Subcutaneous abdominal adipose tissue (tissue), 5 donors: ENCODE measurements around the gene ALCAM.

ENCODE experiments used
- H3K27ac ChIP-seq: one replicate; pipeline ENCODE4 v1.7.0; 2013; ENCODE audit warnings: low read depth, mild to moderate bottlenecking, inconsistent platforms, low read length, moderate library complexity
- H3K27me3 ChIP-seq, 5 donors: one replicate each; pipeline ENCODE4 v1.7.0; 2013; ENCODE audit warnings: low read length in 5 of 5, inconsistent platforms in 1 of 5; ENCODE audit not compliant: control insufficient read depth in 5 of 5, insufficient read depth in 4 of 5
- H3K36me3 ChIP-seq, 5 donors: one replicate each; pipeline ENCODE4 v1.7.0; 2013; ENCODE audit warnings: low read length in 5 of 5; ENCODE audit not compliant: control insufficient read depth in 5 of 5, insufficient read depth in 5 of 5
- H3K4me1 ChIP-seq, 5 donors: one replicate each; pipeline ENCODE4 v1.7.0; 2013; ENCODE audit warnings: low read length in 5 of 5, mild to moderate bottlenecking in 3 of 5, moderate library complexity in 1 of 5; ENCODE audit not compliant: control insufficient read depth in 5 of 5, insufficient read depth in 5 of 5
- H3K4me3 ChIP-seq, 5 donors: one replicate each; pipeline ENCODE4 v1.7.0; 2013; ENCODE audit warnings: low read length in 5 of 5, low read depth in 1 of 5
- H3K9ac ChIP-seq, 5 donors: one replicate each; pipeline ENCODE4 v1.7.0; 2013; ENCODE audit warnings: low read length in 5 of 5, mild to moderate bottlenecking in 4 of 5, moderate library complexity in 3 of 5
- H3K9me3 ChIP-seq, 5 donors: one replicate each; pipeline ENCODE4 v1.7.0; 2013; ENCODE audit warnings: low read length in 5 of 5; ENCODE audit not compliant: control insufficient read depth in 5 of 5
- donor health status: healthy.
- donor health status: healthy.
- donor health status: healthy.
- donor health status: healthy.
- donor health status: healthy.

ALCAM gene

GRCh38 chr3:105339946-105340345 lies 26.8 kb upstream of the ALCAM start:
- Histone ChIP-seq H3K4me3 (no peak overlapping the region), H3K27ac (no peak overlapping the region), H3K9ac (no peak overlapping the region), H3K36me3 (no peaks in the 10 kb centered on the region), H3K9me3 (no peaks in the 10 kb centered on the region), H3K27me3 (no peaks in the 10 kb centered on the region), H3K4me1 (no peaks in the 10 kb centered on the region)

- Histone ChIP-seq H3K27me3 (no peaks in the 10 kb centered on the region), H3K4me3 (no peak overlapping the region), H3K4me1 (no peaks in the 10 kb centered on the region), H3K9me3 (no peaks in the 10 kb centered on the region), H3K36me3 (no peaks in the 10 kb centered on the region), H3K9ac (no peak overlapping the region), H3K27ac (no peak overlapping the region)
These were observed 22.7 kb upstream of the ALCAM start for GRCh38 chr3:105343991-105344390.

- H3K9ac ChIP-seq = no peak overlapping the region
- H3K4me3 ChIP-seq = no peak overlapping the region
- no peaks in the 10 kb centered on the region for H3K36me3 ChIP-seq
- H3K27ac ChIP-seq = no peak overlapping the region
- no peaks in the 10 kb centered on the region for H3K27me3 ChIP-seq
- no peaks in the 10 kb centered on the region for H3K9me3 ChIP-seq
- no peaks in the 10 kb centered on the region for H3K4me1 ChIP-seq
These were observed 21.6 kb upstream of the ALCAM start for GRCh38 chr3:105345156-105345555.

- H3K9me3 ChIP-seq = no peaks in the 10 kb centered on the region
- H3K4me1 ChIP-seq = no peaks in the 10 kb centered on the region
- H3K36me3 ChIP-seq = no peaks in the 10 kb centered on the region
- H3K27ac ChIP-seq = no peak overlapping the region
- no peak overlapping the region for H3K4me3 ChIP-seq
- no peak overlapping the region for H3K9ac ChIP-seq
- no peaks in the 10 kb centered on the region for H3K27me3 ChIP-seq
These were observed 18.9 kb upstream of the ALCAM start for GRCh38 chr3:105347625-105348302.

GRCh38 chr3:105348307-105348706 lies 18.4 kb upstream of the ALCAM start:
- peaks cover 0 to 1% (median 0%) of the 10 kb centered on the region in 5 donors for H3K27me3 ChIP-seq
- H3K36me3 ChIP-seq = no peaks in the 10 kb centered on the region
- H3K9me3 ChIP-seq = no peaks in the 10 kb centered on the region
- no peak overlapping the region for H3K4me3 ChIP-seq
- no peak overlapping the region for H3K27ac ChIP-seq
- no peak overlapping the region for H3K9ac ChIP-seq
- no peaks in the 10 kb centered on the region for H3K4me1 ChIP-seq

- H3K4me1 ChIP-seq = peaks cover 0 to 5% (median 3%) of the 10 kb centered on the region in 5 donors
- H3K27me3 ChIP-seq = peaks cover 0 to 8% (median 5%) of the 10 kb centered on the region in 5 donors
- no peaks in the 10 kb centered on the region for H3K36me3 ChIP-seq
- H3K9ac ChIP-seq = no peak overlapping the region
- H3K9me3 ChIP-seq = no peaks in the 10 kb centered on the region
- no peak overlapping the region for H3K4me3 ChIP-seq
- H3K27ac ChIP-seq = no peak overlapping the region
These were observed 16.9 kb upstream of the ALCAM start for GRCh38 chr3:105349684-105350387.

- Histone ChIP-seq H3K27ac (no peak overlapping the region), H3K36me3 (no peaks in the 10 kb centered on the region), H3K9ac (no peak overlapping the region), H3K9me3 (no peaks in the 10 kb centered on the region), H3K27me3 (peaks cover 0 to 8% (median 5%) of the 10 kb centered on the region in 5 donors), H3K4me3 (no peak overlapping the region), H3K4me1 (peaks cover 0 to 5% (median 3%) of the 10 kb centered on the region in 5 donors)
These were observed 14.9 kb upstream of the ALCAM start for GRCh38 chr3:105351821-105352220.

GRCh38 chr3:105352976-105353375 lies 13.7 kb upstream of the ALCAM start:
- Histone ChIP-seq H3K9ac (no peak overlapping the region), H3K9me3 (no peaks in the 10 kb centered on the region), H3K4me1 (peaks cover 0 to 5% (median 3%) of the 10 kb centered on the region in 5 donors), H3K27me3 (peaks cover 0 to 8% (median 5%) of the 10 kb centered on the region in 5 donors), H3K4me3 (no peak overlapping the region), H3K27ac (no peak overlapping the region), H3K36me3 (no peaks in the 10 kb centered on the region)

GRCh38 chr3:105353485-105354161 lies 13.1 kb upstream of the ALCAM start:
- peaks cover 0 to 8% (median 5%) of the 10 kb centered on the region in 5 donors for H3K27me3 ChIP-seq
- no peaks in the 10 kb centered on the region for H3K9me3 ChIP-seq
- peak overlapping the region; percentile 4 to 54 (median 36) for H3K4me3 ChIP-seq
- no peak overlapping the region for H3K9ac ChIP-seq
- H3K36me3 ChIP-seq = no peaks in the 10 kb centered on the region
- peaks cover 0 to 5% (median 3%) of the 10 kb centered on the region in 5 donors for H3K4me1 ChIP-seq
- H3K27ac ChIP-seq = no peak overlapping the region

- Histone ChIP-seq H3K27me3 (peaks cover 0 to 8% (median 5%) of the 10 kb centered on the region in 5 donors), H3K9ac (no peak overlapping the region), H3K4me3 (peak overlapping the region in 3 of 5 donors; percentile 4 to 36 (median 28)), H3K27ac (no peak overlapping the region), H3K36me3 (no peaks in the 10 kb centered on the region), H3K9me3 (no peaks in the 10 kb centered on the region), H3K4me1 (peaks cover 0 to 5% (median 3%) of the 10 kb centered on the region in 5 donors)
These were observed 12.3 kb upstream of the ALCAM start for GRCh38 chr3:105354429-105354828.
